Glutamatergic neuron (in vitro differentiated cells): ENCODE data around the gene KIF26B. TPM values are rescaled to one million over a fixed set of nuclear protein-coding genes. Genes with fewer than 3 reads are reported as not detected.

Experiments
- DNase-seq: peaks from one replicate; pipeline ENCODE4 v3.0.0; 2022
- H3K27ac Mint-ChIP-seq: one replicate; pipeline ENCODE4 v1.8.0; 2020; ENCODE audit warnings: mild to moderate bottlenecking, mixed read lengths, inconsistent platforms; ENCODE audit not compliant: unreplicated experiment
- H3K27me3 Mint-ChIP-seq: one replicate; pipeline ENCODE4 v1.8.0; 2020; ENCODE audit warnings: mild to moderate bottlenecking, moderate library complexity, mixed read lengths, inconsistent platforms; ENCODE audit not compliant: unreplicated experiment
- H3K36me3 Mint-ChIP-seq: one replicate; pipeline ENCODE4 v1.8.0; 2020; ENCODE audit warnings: mild to moderate bottlenecking, mixed read lengths, inconsistent platforms; ENCODE audit not compliant: unreplicated experiment
- H3K4me1 Mint-ChIP-seq: one replicate; pipeline ENCODE4 v1.8.0; 2020; ENCODE audit warnings: mild to moderate bottlenecking, low read depth, mixed read lengths, inconsistent platforms; ENCODE audit not compliant: unreplicated experiment
- H3K4me3 Mint-ChIP-seq: one replicate; pipeline ENCODE4 v1.8.0; 2020; ENCODE audit warnings: mild to moderate bottlenecking, mixed read lengths, inconsistent platforms; ENCODE audit not compliant: unreplicated experiment
- H3K9me3 Mint-ChIP-seq: one replicate; pipeline ENCODE4 v1.8.0; 2020; ENCODE audit warnings: mild to moderate bottlenecking, moderate library complexity, mixed read lengths, inconsistent platforms; ENCODE audit not compliant: unreplicated experiment
- CTCF ChIP-seq: fragments of 200-600 bp; sonication (generic); IDR thresholded peaks from one replicate; pipeline ENCODE4 v1.5.0; 2021; ENCODE audit not compliant: partially characterized antibody, unreplicated experiment
- total RNA-seq: library from RNA; stranded (reverse); fragmentation: NEBNext Ultra II Directional; extraction: Animal tissue kit (Norgen Biotek cat#: 25700); gene quantifications from one replicate; pipeline ENCODE4 v1.2.1, GENCODE V29; 2021; ENCODE audit not compliant: unreplicated experiment

The KIF26B gene
- total RNA-seq, 1 donor from 2014 or later: 2.4 TPM

DNA sequence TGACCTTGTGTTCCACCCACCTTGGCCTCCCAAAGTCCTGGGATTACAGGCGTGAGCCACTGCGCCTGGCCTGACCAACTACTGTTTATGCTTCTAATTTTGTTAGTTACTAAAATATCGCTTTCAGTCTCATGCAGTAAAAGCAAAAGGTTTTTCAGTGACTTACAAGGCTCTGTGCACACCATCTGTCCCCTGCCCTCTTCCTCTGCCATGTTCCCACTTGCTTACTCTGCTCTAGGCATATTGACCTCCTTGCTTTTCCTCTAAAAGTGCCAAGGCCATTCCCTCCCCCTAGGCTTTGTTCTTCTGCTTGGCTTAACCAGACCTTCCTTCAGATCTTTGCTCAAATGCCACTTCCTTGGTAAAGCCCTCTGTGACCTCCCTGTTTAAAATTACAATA lies 276.9 kb downstream of the KIF26B start:
- H3K27ac Mint-ChIP-seq: no peak overlapping the region
- TF ChIP-seq CTCF: no peak
- no peaks in the 10 kb centered on the region for H3K4me1 Mint-ChIP-seq
- no peak overlapping the region for H3K4me3 Mint-ChIP-seq
- no peaks in the 10 kb centered on the region for H3K36me3 Mint-ChIP-seq
- H3K27me3 Mint-ChIP-seq: no peaks in the 10 kb centered on the region
- no peak for DNase-seq
- peaks cover 2% of the 10 kb centered on the region for H3K9me3 Mint-ChIP-seq

- H3K9me3 Mint-ChIP-seq: peaks cover 2% of the 10 kb centered on the region
- TF ChIP-seq CTCF: no peak
- H3K27ac Mint-ChIP-seq: no peak overlapping the region
These were observed 277.6 kb downstream of the KIF26B start for GRCh38 chr1:245432228-245432875.

GRCh38 chr1:245433561-245433960 lies 278.8 kb downstream of the KIF26B start:
- Mint-ChIP-seq H3K4me1 (no peaks in the 10 kb centered on the region), H3K36me3 (no peaks in the 10 kb centered on the region), H3K27me3 (no peaks in the 10 kb centered on the region), H3K9me3 (peaks cover 3% of the 10 kb centered on the region), H3K27ac (no peak overlapping the region), H3K4me3 (no peak overlapping the region)
- no peak for TF ChIP-seq CTCF
- DNase-seq: no peak

More at GRCh38 chr1:245432228-245432875, 277.6 kb downstream of the KIF26B start:
- no peak overlapping the region for H3K4me3 Mint-ChIP-seq
- no peak for DNase-seq
- no peaks in the 10 kb centered on the region for H3K36me3 Mint-ChIP-seq
- H3K4me1 Mint-ChIP-seq: no peaks in the 10 kb centered on the region
- H3K27me3 Mint-ChIP-seq: no peaks in the 10 kb centered on the region

DNA sequence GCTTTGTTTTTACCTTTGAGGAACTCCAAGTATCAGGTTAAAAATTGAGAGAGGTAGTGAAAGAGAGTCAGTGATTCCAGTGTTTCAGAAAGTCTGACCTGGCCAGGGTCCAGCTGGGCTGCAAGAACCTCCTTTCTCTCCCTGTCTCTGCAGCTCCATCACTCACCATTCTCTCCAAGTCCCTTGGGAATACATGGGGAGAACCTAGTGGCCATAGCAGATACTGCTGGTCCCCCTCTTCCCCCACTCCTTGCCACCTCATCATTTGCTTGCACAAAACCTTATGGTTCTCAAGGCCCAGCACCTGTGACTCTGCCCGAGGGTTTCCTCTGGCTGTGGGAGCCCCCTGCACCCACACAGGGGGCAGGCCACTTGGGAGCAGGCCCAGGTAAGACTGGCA lies 279.5 kb downstream of the KIF26B start:
- no peak for DNase-seq
- Mint-ChIP-seq H3K27me3 (no peaks in the 10 kb centered on the region), H3K4me1 (no peaks in the 10 kb centered on the region), H3K4me3 (no peak overlapping the region), H3K9me3 (peaks cover 4% of the 10 kb centered on the region), H3K27ac (no peak overlapping the region), H3K36me3 (no peaks in the 10 kb centered on the region)
- TF ChIP-seq CTCF: peak; percentile 30

DNA sequence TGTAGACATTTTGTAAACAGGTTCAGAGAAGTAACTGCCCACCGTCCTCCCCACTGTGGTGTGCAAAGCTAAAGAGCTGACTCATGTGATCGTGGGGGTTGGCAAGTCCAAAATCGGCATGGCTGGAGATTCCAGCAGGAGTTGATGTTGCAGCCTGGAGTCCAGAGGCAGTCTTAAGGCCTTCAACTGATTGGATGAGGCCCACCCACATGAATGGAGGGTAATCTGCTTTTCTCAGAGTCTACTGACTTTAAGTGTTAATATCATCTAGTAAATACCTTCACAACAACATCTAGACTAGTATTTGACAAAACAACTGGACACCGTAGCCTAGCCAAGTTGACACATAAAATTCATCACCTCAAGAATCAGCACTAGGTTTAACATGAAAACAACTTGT lies 281.6 kb downstream of the KIF26B start:
- no peak for DNase-seq
- peaks cover 2% of the 10 kb centered on the region for H3K27me3 Mint-ChIP-seq

More for the DNA sequence above, 281.6 kb downstream of the KIF26B start:
- H3K4me3 Mint-ChIP-seq: no peak overlapping the region
- H3K9me3 Mint-ChIP-seq: peaks cover 3% of the 10 kb centered on the region
- H3K4me1 Mint-ChIP-seq: peaks cover 4% of the 10 kb centered on the region
- no peak overlapping the region for H3K27ac Mint-ChIP-seq
- H3K36me3 Mint-ChIP-seq: no peaks in the 10 kb centered on the region
- no peak for TF ChIP-seq CTCF
